DND-41 (cell line): ENCODE measurements around the gene PCLO.

Experiments used
- ATAC-seq: fragments of 200-7000 bp; cut with Tn5 transposase; 3 replicates; pipeline ENCODE4 v1.9.1; 2021; ENCODE audit warnings: low read depth; ENCODE audit not compliant: insufficient read depth
- DNase-seq: peaks from one replicate; pipeline ENCODE4 v3.0.0-alpha.2; 2020
- H2AFZ ChIP-seq: 2 replicates; pipeline ENCODE4 v1.6.0; 2012; ENCODE audit warnings: low read depth, low read length
- H3K27ac ChIP-seq: 2 replicates; pipeline ENCODE4 v1.5.1; 2012; ENCODE audit warnings: low read length, inconsistent platforms
- H3K27me3 ChIP-seq: fragments of 200-600 bp; sonication (generic); 2 replicates; pipeline ENCODE4 v1.6.0; 2012; ENCODE audit warnings: low read length, mild to moderate bottlenecking, inconsistent platforms; ENCODE audit not compliant: insufficient read depth, poor library complexity
- H3K36me3 ChIP-seq: 2 replicates; pipeline ENCODE4 v1.5.1; 2012; ENCODE audit warnings: low read length, inconsistent platforms; ENCODE audit not compliant: insufficient read depth
- H3K4me1 ChIP-seq: 2 replicates; pipeline ENCODE4 v1.5.1; 2012; ENCODE audit warnings: mild to moderate bottlenecking, low read length; ENCODE audit not compliant: insufficient read depth
- H3K4me2 ChIP-seq: 2 replicates; pipeline ENCODE4 v1.6.0; 2012; ENCODE audit warnings: mild to moderate bottlenecking, moderate library complexity, low read length, inconsistent platforms; ENCODE audit not compliant: insufficient read depth
- H3K4me3 ChIP-seq, 2 experiments: fragments of 200-600 bp in 1 of 2; shearing (Covaris generic) in 1 of 2; 2 replicates each; pipeline ENCODE4 v1.5.1; 2012 to 2016; ENCODE audit warnings: inconsistent platforms in 2 of 2, low read length in 2 of 2, mild to moderate bottlenecking in 2 of 2, low read depth in 1 of 2, moderate library complexity in 1 of 2
- H3K79me2 ChIP-seq: 2 replicates; pipeline ENCODE4 v1.6.0; 2012; ENCODE audit warnings: low read length, inconsistent platforms; ENCODE audit not compliant: insufficient read depth
- H3K9ac ChIP-seq: 2 replicates; pipeline ENCODE4 v1.6.0; 2012; ENCODE audit warnings: low read depth, mild to moderate bottlenecking, inconsistent platforms, low read length, moderate library complexity
- H3K9me3 ChIP-seq: 2 replicates; pipeline ENCODE4 v1.5.1; 2012; ENCODE audit warnings: low read length, moderate library complexity, mild to moderate bottlenecking, inconsistent platforms; ENCODE audit not compliant: insufficient read depth, severe bottlenecking
- H4K20me1 ChIP-seq: 2 replicates; pipeline ENCODE4 v1.6.0; 2012; ENCODE audit warnings: low read length; ENCODE audit not compliant: insufficient read depth
- EZH2 ChIP-seq: IDR thresholded peaks from 3 replicates; pipeline ENCODE4 v1.6.1; 2012; ENCODE audit warnings: borderline replicate concordance, low read depth, mild to moderate bottlenecking, moderate library complexity, low read length, inconsistent platforms; ENCODE audit not compliant: severe bottlenecking
- TF ChIP-seq, protein P1 (sequence below): IDR thresholded peaks from 2 replicates; pipeline ENCODE4 v1.5.1; 2012; ENCODE audit warnings: borderline replicate concordance, low read length, moderate library complexity, mild to moderate bottlenecking; ENCODE audit not compliant: poor library complexity, severe bottlenecking; ENCODE audit errors: extremely low read depth

Gene PCLO

GRCh38 chr7:82810558-82811259 lies 352.0 kb downstream of the PCLO start:
- Histone ChIP-seq H4K20me1 (no peaks in the 10 kb centered on the region), H3K36me3 (no peaks in the 10 kb centered on the region), H3K27me3 (no peaks in the 10 kb centered on the region), H2AFZ (no peak overlapping the region), H3K4me3 (no peak overlapping the region), H3K4me1 (no peaks in the 10 kb centered on the region), H3K79me2 (no peaks in the 10 kb centered on the region), H3K9ac (no peak overlapping the region), H3K4me2 (no peak overlapping the region), H3K27ac (no peak overlapping the region), H3K9me3 (no peaks in the 10 kb centered on the region)
- ATAC-seq, result peak; percentile 78
- TF ChIP-seq, protein P1, sequence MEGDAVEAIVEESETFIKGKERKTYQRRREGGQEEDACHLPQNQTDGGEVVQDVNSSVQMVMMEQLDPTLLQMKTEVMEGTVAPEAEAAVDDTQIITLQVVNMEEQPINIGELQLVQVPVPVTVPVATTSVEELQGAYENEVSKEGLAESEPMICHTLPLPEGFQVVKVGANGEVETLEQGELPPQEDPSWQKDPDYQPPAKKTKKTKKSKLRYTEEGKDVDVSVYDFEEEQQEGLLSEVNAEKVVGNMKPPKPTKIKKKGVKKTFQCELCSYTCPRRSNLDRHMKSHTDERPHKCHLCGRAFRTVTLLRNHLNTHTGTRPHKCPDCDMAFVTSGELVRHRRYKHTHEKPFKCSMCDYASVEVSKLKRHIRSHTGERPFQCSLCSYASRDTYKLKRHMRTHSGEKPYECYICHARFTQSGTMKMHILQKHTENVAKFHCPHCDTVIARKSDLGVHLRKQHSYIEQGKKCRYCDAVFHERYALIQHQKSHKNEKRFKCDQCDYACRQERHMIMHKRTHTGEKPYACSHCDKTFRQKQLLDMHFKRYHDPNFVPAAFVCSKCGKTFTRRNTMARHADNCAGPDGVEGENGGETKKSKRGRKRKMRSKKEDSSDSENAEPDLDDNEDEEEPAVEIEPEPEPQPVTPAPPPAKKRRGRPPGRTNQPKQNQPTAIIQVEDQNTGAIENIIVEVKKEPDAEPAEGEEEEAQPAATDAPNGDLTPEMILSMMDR, result peak; percentile 79
- TF ChIP-seq EZH2, result no peak
- DNase-seq, result no peak

DNA sequence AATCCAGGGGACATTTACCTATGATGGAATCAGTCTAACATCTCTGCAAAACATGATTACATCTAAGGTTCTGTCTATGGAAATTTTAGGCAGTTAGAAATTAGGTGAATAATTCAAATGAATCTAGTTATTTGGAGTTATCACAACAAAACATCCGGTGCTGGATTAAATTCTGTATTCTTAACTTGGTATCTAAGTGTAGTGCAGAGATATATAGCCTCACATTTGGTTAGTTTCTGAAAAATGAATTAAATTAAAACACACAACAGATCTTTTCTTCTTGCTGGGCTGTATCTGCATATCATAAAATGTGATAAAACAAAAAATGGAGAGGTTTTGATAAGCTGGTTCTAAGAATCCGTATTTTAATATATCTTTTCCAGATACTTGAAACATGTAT lies 354.1 kb downstream of the PCLO start:
- H3K4me2 ChIP-seq, result no peak overlapping the region
- no peaks in the 10 kb centered on the region for H3K27me3 ChIP-seq
- no peaks in the 10 kb centered on the region for H3K36me3 ChIP-seq
- DNase-seq (no peak), ATAC-seq (no peak)
- H3K4me3 ChIP-seq, result no peak overlapping the region
- no peak overlapping the region for H3K27ac ChIP-seq
- no peak overlapping the region for H2AFZ ChIP-seq
- H3K9me3 ChIP-seq, result no peaks in the 10 kb centered on the region
- TF ChIP-seq, protein P1, result no peak
- TF ChIP-seq EZH2, result no peak
- H3K4me1 ChIP-seq, result no peaks in the 10 kb centered on the region
- H4K20me1 ChIP-seq, result no peaks in the 10 kb centered on the region
- H3K79me2 ChIP-seq, result no peaks in the 10 kb centered on the region
- H3K9ac ChIP-seq, result no peak overlapping the region

DNA sequence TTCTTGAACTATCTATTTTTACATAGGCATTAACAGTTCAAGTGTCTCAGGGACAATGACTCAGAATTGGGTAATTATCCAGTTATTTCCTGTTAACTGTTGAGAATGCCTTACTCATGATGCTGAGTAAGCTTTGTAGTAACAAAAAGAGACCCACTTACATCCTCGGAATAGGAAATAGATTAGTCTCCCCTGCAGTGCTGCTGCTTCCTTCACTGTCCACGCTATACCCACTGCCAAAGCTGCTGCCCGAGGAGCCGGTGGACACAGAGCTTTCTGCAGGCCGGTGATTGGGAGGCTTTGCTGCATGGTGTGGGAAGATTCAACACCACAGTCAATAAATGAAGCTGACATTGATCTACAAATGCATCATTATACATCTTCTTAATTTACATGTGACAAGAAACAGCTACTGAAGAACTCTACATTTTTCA lies 357.1 kb downstream of the PCLO start:
- Histone ChIP-seq H3K9me3 (no peaks in the 10 kb centered on the region), H3K9ac (no peak overlapping the region), H3K36me3 (no peaks in the 10 kb centered on the region), H3K79me2 (no peaks in the 10 kb centered on the region), H3K4me1 (no peaks in the 10 kb centered on the region), H3K27ac (no peak overlapping the region), H3K4me2 (no peak overlapping the region), H3K4me3 (no peak overlapping the region), H4K20me1 (no peaks in the 10 kb centered on the region), H2AFZ (no peak overlapping the region), H3K27me3 (no peaks in the 10 kb centered on the region)
- no peak for DNase-seq
- no peak for TF ChIP-seq EZH2
- TF ChIP-seq, protein P1, result no peak
- ATAC-seq, result no peak
